ENCODE measurements around the gene ATG9A. TPM values are rescaled to one million over a fixed set of nuclear protein-coding genes. Genes with fewer than 3 reads are reported as not detected.
"Not testable (repeated sequence)": the region's sequence is repeated elsewhere in the genome, so short reads cannot be mapped to it uniquely, and the experiment has no call there.

Gene ATG9A
- total RNA-seq, 1 experiment from 2014 or later: 16.6 TPM

GRCh38 chr2:219200502-219201326 is 28.7 kb downstream of the ATG9A start:
- H3K4me3 ChIP-seq (ENCODE audit: low read length); H4K20me1 ChIP-seq (ENCODE audit: insufficient read depth, low read depth, low read length); H3K27ac ChIP-seq (ENCODE audit: low read length); H3K9me3 ChIP-seq (ENCODE audit: low read length); H3K4me1 ChIP-seq (ENCODE audit: low read length); H3K9ac ChIP-seq (ENCODE audit: low read length); H3K4me2 ChIP-seq (ENCODE audit: low read depth, low read length, poor library complexity, severe bottlenecking); H3K79me2 ChIP-seq (ENCODE audit: low read length); H2AFZ ChIP-seq (ENCODE audit: low read length); H3K9me2 ChIP-seq (replicated peaks; ENCODE audit: insufficient read depth, low read length); H3K27me3 ChIP-seq (ENCODE audit: low read length); H3K36me3 ChIP-seq (ENCODE audit: insufficient read depth, low read length): not testable (repeated sequence)
- peak; percentile 40 for DNase-seq

GRCh38 chr2:219199470-219200211 is 29.8 kb downstream of the ATG9A start:
- peak; percentile 16 for DNase-seq
- H3K27ac ChIP-seq (ENCODE audit: low read length): no peak overlapping the region
- H3K9ac ChIP-seq (ENCODE audit: low read length): no peak overlapping the region
- no peak overlapping the region for H3K4me3 ChIP-seq (ENCODE audit: low read length)
- no peaks in the 10 kb centered on the region for H3K4me1 ChIP-seq (ENCODE audit: low read length)
- H3K79me2 ChIP-seq (ENCODE audit: low read length): no peaks in the 10 kb centered on the region
- no peaks in the 10 kb centered on the region for H4K20me1 ChIP-seq (ENCODE audit: insufficient read depth, low read depth, low read length)
- no peaks in the 10 kb centered on the region for H3K9me2 ChIP-seq (replicated peaks; ENCODE audit: insufficient read depth, low read length)
- H3K36me3 ChIP-seq (ENCODE audit: insufficient read depth, low read length): no peaks in the 10 kb centered on the region; the same call in 1 of the 2 replicates
- H3K27me3 ChIP-seq (ENCODE audit: low read length): no peaks in the 10 kb centered on the region
- peaks cover 3% of the 10 kb centered on the region for H3K9me3 ChIP-seq (ENCODE audit: low read length)
- H3K4me2 ChIP-seq (ENCODE audit: low read depth, low read length, poor library complexity, severe bottlenecking): no peak overlapping the region
- no peak overlapping the region for H2AFZ ChIP-seq (ENCODE audit: low read length)

- Histone ChIP-seq H3K4me3 (ENCODE audit: low read length) (no peak overlapping the region), H3K4me2 (ENCODE audit: low read depth, low read length, poor library complexity, severe bottlenecking) (no peak overlapping the region), H3K27me3 (ENCODE audit: low read length) (no peaks in the 10 kb centered on the region), H3K27ac (ENCODE audit: low read length) (no peak overlapping the region), H3K79me2 (ENCODE audit: low read length) (no peaks in the 10 kb centered on the region), H4K20me1 (ENCODE audit: insufficient read depth, low read depth, low read length) (no peaks in the 10 kb centered on the region), H3K36me3 (ENCODE audit: insufficient read depth, low read length) (no peaks in the 10 kb centered on the region), H3K9me3 (ENCODE audit: low read length) (no peaks in the 10 kb centered on the region), H2AFZ (ENCODE audit: low read length) (no peak overlapping the region), H3K4me1 (ENCODE audit: low read length) (no peaks in the 10 kb centered on the region), H3K9me2 (replicated peaks; ENCODE audit: insufficient read depth, low read length) (no peaks in the 10 kb centered on the region), H3K9ac (ENCODE audit: low read length) (no peak overlapping the region)
- DNase-seq: peak; percentile 27
Measured at GRCh38 chr2:219198974-219199373, 30.5 kb downstream of the ATG9A start.

- Histone ChIP-seq H3K27ac (ENCODE audit: low read length) (no peak overlapping the region), H3K79me2 (ENCODE audit: low read length) (no peaks in the 10 kb centered on the region), H3K27me3 (ENCODE audit: low read length) (no peaks in the 10 kb centered on the region), H3K9ac (ENCODE audit: low read length) (no peak overlapping the region), H3K9me2 (replicated peaks; ENCODE audit: insufficient read depth, low read length) (no peaks in the 10 kb centered on the region), H3K4me2 (ENCODE audit: low read depth, low read length, poor library complexity, severe bottlenecking) (no peak overlapping the region), H3K36me3 (ENCODE audit: insufficient read depth, low read length) (no peaks in the 10 kb centered on the region), H3K4me3 (ENCODE audit: low read length) (no peak overlapping the region), H4K20me1 (ENCODE audit: insufficient read depth, low read depth, low read length) (no peaks in the 10 kb centered on the region), H2AFZ (ENCODE audit: low read length) (no peak overlapping the region), H3K9me3 (ENCODE audit: low read length) (no peaks in the 10 kb centered on the region), H3K4me1 (ENCODE audit: low read length) (no peaks in the 10 kb centered on the region)
- peak; percentile 25 for DNase-seq
Measured at GRCh38 chr2:219197388-219197787, 32.0 kb downstream of the ATG9A start.

- no peaks in the 10 kb centered on the region for H3K27me3 ChIP-seq (ENCODE audit: low read length)
- no peak overlapping the region for H3K4me3 ChIP-seq (ENCODE audit: low read length)
- no peaks in the 10 kb centered on the region for H3K79me2 ChIP-seq (ENCODE audit: low read length)
- H3K4me1 ChIP-seq (ENCODE audit: low read length): peaks cover 3% of the 10 kb centered on the region
- H4K20me1 ChIP-seq (ENCODE audit: insufficient read depth, low read depth, low read length): no peaks in the 10 kb centered on the region; the same call in 1 of the 2 replicates
- no peak overlapping the region for H3K27ac ChIP-seq (ENCODE audit: low read length)
- peaks cover 13% of the 10 kb centered on the region for H3K36me3 ChIP-seq (ENCODE audit: insufficient read depth, low read length)
- H2AFZ ChIP-seq (ENCODE audit: low read length): 0 out of 2 replicates have a peak overlapping the region, but pooled peaks have one; percentile 41
- no peak overlapping the region for H3K4me2 ChIP-seq (ENCODE audit: low read depth, low read length, poor library complexity, severe bottlenecking)
- no peaks in the 10 kb centered on the region for H3K9me3 ChIP-seq (ENCODE audit: low read length)
- H3K9ac ChIP-seq (ENCODE audit: low read length): no peak overlapping the region
- H3K9me2 ChIP-seq (replicated peaks; ENCODE audit: insufficient read depth, low read length): no peaks in the 10 kb centered on the region
- DNase-seq: peak; percentile 43
Measured at GRCh38 chr2:219186754-219187456, 42.5 kb downstream of the ATG9A start.

- Histone ChIP-seq H3K9me3 (ENCODE audit: low read length) (no peaks in the 10 kb centered on the region), H3K27ac (ENCODE audit: low read length) (no peak overlapping the region), H3K27me3 (ENCODE audit: low read length) (no peaks in the 10 kb centered on the region), H2AFZ (ENCODE audit: low read length) (no peak overlapping the region), H3K4me2 (ENCODE audit: low read depth, low read length, poor library complexity, severe bottlenecking) (no peak overlapping the region), H3K4me1 (ENCODE audit: low read length) (peaks cover 9% of the 10 kb centered on the region), H3K36me3 (ENCODE audit: insufficient read depth, low read length) (peaks cover 30% of the 10 kb centered on the region), H3K9ac (ENCODE audit: low read length) (no peak overlapping the region), H3K9me2 (replicated peaks; ENCODE audit: insufficient read depth, low read length) (no peaks in the 10 kb centered on the region), H3K79me2 (ENCODE audit: low read length) (peaks cover 11% of the 10 kb centered on the region), H4K20me1 (ENCODE audit: insufficient read depth, low read depth, low read length) (no peaks in the 10 kb centered on the region; the same call in 1 of the 2 replicates), H3K4me3 (ENCODE audit: low read length) (no peak overlapping the region)
- DNase-seq: peak; percentile 14
Measured at GRCh38 chr2:219184121-219184520, 45.3 kb downstream of the ATG9A start.

- H3K27ac ChIP-seq (ENCODE audit: low read length): no peak overlapping the region
- H3K9me3 ChIP-seq (ENCODE audit: low read length): no peaks in the 10 kb centered on the region
- no peak overlapping the region for H2AFZ ChIP-seq (ENCODE audit: low read length)
- H3K4me1 ChIP-seq (ENCODE audit: low read length): peaks cover 12% of the 10 kb centered on the region
- peaks cover 30% of the 10 kb centered on the region for H3K36me3 ChIP-seq (ENCODE audit: insufficient read depth, low read length)
- H3K27me3 ChIP-seq (ENCODE audit: low read length): no peaks in the 10 kb centered on the region
- no peaks in the 10 kb centered on the region for H3K9me2 ChIP-seq (replicated peaks; ENCODE audit: insufficient read depth, low read length)
- no peak overlapping the region for H3K4me3 ChIP-seq (ENCODE audit: low read length)
- DNase-seq: peak; percentile 21
- no peak overlapping the region for H3K9ac ChIP-seq (ENCODE audit: low read length)
- no peaks in the 10 kb centered on the region; the same call in 1 of the 2 replicates for H4K20me1 ChIP-seq (ENCODE audit: insufficient read depth, low read depth, low read length)
- peaks cover 17% of the 10 kb centered on the region for H3K79me2 ChIP-seq (ENCODE audit: low read length)
- no peak overlapping the region for H3K4me2 ChIP-seq (ENCODE audit: low read depth, low read length, poor library complexity, severe bottlenecking)
Measured at GRCh38 chr2:219183151-219183772, 46.2 kb downstream of the ATG9A start.

Measured in Karpas-422 (cell line).